ENCODE data around the gene EPS15. TPM values are rescaled to one million over a fixed set of nuclear protein-coding genes. Genes with fewer than 3 reads are reported as not detected.
A peak's percentile ranks its signal among the peaks of the same experiment; 100 is the strongest.

Gene EPS15
- total RNA-seq, 2 donors from 2014 or later: 50.0 to 54.7 TPM

DNA sequence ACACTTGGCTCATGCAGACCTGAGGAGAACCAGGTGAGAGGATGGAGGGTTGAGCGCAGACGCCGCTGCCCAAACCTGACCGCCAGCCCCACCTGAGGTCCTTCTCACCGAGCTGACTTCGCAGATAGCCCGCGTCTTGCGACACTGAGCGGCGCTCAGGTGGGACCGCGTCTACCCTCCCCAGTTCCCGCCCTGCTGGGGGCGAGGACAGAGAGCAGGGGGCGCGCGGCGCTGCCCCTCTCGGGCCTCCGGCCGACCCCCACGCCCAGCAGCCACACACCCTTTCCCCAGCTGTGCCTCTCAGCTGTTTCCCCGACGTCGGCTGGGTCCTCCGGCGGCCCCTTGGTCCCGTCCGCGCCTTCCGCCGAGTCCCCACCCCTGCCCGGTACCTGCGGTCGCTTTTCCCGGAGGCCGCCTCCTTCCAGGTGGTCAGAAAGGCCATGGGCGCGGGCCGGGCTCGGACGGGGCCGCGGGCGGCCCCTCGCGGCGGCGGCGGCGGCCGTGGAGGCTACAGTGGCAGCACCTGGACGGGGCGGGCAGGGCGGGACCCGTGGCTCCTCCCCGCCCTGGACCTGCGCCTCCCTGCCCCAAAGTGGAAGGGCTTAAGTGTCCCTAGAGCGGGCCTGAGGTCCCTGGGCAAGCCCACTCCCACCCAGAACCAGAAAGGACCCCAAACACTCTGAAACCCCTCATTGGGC lies 174.3 kb downstream of the EPS15 start:
- DNase-seq (ENCODE audit: low spot score): no peak
- no peaks in the 10 kb centered on the region for H3K9me3 ChIP-seq
- peak in 1 of 2 donors; percentile 23 for TF ChIP-seq CTCF (IDR thresholded peaks at IDR 0.05)
- H3K4me3 ChIP-seq: peak overlapping the region; percentile 4 to 11
- H3K27ac ChIP-seq: no peak overlapping the region
- H3K4me1 ChIP-seq: peaks cover 0 to 12% of the 10 kb centered on the region in 2 donors
- peaks cover 0 to 7% of the 10 kb centered on the region in 2 donors for H3K27me3 ChIP-seq
- no peaks in the 10 kb centered on the region for H3K36me3 ChIP-seq

DNA sequence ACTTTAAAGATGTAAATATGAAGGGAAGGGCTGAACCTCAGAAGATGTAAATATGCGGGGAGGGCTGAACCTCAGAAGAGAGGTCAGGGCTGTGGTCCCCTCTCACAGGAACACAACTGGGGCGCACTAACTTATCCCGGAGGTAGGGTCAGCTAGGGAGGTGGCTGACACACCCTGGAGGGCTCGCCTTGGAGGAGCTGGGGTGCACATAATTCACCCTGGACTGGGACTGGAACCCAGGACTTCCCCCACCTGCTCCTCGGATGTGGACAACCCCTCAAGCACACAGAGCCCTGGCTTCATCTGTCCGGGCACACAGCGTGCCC lies 174.8 kb downstream of the EPS15 start:
- Histone ChIP-seq H3K4me1 (peaks cover 0 to 12% of the 10 kb centered on the region in 2 donors), H3K27me3 (peaks cover 0 to 7% of the 10 kb centered on the region in 2 donors), H3K27ac (no peak overlapping the region), H3K36me3 (no peaks in the 10 kb centered on the region), H3K4me3 (no peak overlapping the region), H3K9me3 (no peaks in the 10 kb centered on the region)
- TF ChIP-seq CTCF (IDR thresholded peaks at IDR 0.05): no peak
- no peak for DNase-seq (ENCODE audit: low spot score)

GRCh38 chr1:51343624-51344023 lies 175.4 kb downstream of the EPS15 start:
- Histone ChIP-seq H3K9me3 (no peaks in the 10 kb centered on the region), H3K27ac (no peak overlapping the region), H3K4me1 (peaks cover 0 to 12% of the 10 kb centered on the region in 2 donors), H3K4me3 (no peak overlapping the region), H3K27me3 (peaks cover 0 to 7% of the 10 kb centered on the region in 2 donors), H3K36me3 (no peaks in the 10 kb centered on the region)
- no peak for DNase-seq (ENCODE audit: low spot score)
- no peak for TF ChIP-seq CTCF (IDR thresholded peaks at IDR 0.05)

- Histone ChIP-seq H3K4me1 (peaks cover 0 to 12% of the 10 kb centered on the region in 2 donors), H3K27me3 (peaks cover 0 to 7% of the 10 kb centered on the region in 2 donors), H3K36me3 (no peaks in the 10 kb centered on the region), H3K4me3 (no peak overlapping the region), H3K9me3 (no peaks in the 10 kb centered on the region), H3K27ac (no peak overlapping the region)
- no peak for TF ChIP-seq CTCF (IDR thresholded peaks at IDR 0.05)
- no peak for DNase-seq (ENCODE audit: low spot score)
Measured at GRCh38 chr1:51342591-51343206, 176.4 kb downstream of the EPS15 start.

DNA sequence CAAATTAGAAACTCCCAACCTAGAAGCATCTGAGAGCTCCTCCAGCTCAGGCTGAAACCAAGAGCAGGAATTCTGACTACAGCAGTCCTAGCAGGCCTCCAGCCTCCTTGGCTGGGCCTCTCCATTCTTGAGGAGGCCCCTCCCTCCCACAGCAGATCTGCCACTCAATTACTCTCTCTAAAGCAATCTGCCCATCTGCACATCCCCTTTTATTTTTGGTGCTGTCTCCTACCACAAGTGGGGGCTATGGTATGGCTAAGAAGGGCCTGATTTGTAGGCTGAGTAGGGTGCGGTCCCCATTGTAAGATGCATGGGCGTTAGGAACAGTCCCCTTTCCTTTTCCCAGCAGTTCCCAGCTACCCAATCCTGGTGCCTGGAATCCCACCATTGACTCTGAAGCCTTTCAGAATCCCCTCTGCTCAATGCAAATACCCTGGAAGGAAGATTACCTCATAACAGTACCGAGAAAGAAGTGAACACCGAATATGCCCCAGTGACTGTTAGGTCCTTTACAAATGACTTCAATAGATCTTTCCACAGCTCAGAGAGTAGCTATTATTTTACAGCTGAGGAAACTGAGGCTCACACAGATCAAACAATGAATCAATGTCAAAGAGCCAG lies 177.1 kb downstream of the EPS15 start:
- no peaks in the 10 kb centered on the region for H3K9me3 ChIP-seq
- TF ChIP-seq CTCF (IDR thresholded peaks at IDR 0.05): no peak
- H3K4me1 ChIP-seq: peaks cover 0 to 12% of the 10 kb centered on the region in 2 donors
- H3K36me3 ChIP-seq: no peaks in the 10 kb centered on the region
- peaks cover 0 to 7% of the 10 kb centered on the region in 2 donors for H3K27me3 ChIP-seq
- DNase-seq (ENCODE audit: low spot score): no peak
- no peak overlapping the region for H3K27ac ChIP-seq
- no peak overlapping the region for H3K4me3 ChIP-seq

All from right atrium auricular region (tissue), 2 donors.